ENCODE data around the gene CMTM8. TPM values are rescaled to one million over a fixed set of nuclear protein-coding genes. Genes with fewer than 3 reads are reported as not detected.

The CMTM8 gene
- polyA plus RNA-seq, 4 donors = 8.0 to 12.6 (median 10.6) TPM

GRCh38 chr3:32303977-32304881 lies 65.7 kb downstream of the CMTM8 start:
- no peak for DNase-seq (ENCODE audit: low read depth in 4 of 4, low spot score in 3 of 4)

GRCh38 chr3:32305361-32305876 lies 66.9 kb downstream of the CMTM8 start:
- DNase-seq (ENCODE audit: low read depth in 4 of 4, low spot score in 3 of 4) = no peak

GRCh38 chr3:32306072-32306471 lies 67.6 kb downstream of the CMTM8 start:
- DNase-seq (ENCODE audit: low read depth in 4 of 4, low spot score in 3 of 4) = no peak

- no peak for DNase-seq (ENCODE audit: low read depth in 4 of 4, low spot score in 3 of 4)
These were observed 69.1 kb downstream of the CMTM8 start for GRCh38 chr3:32307591-32307990.

- no peak for DNase-seq (ENCODE audit: low read depth in 4 of 4, low spot score in 3 of 4)
These were observed 69.9 kb downstream of the CMTM8 start for GRCh38 chr3:32308378-32308777.

GRCh38 chr3:32309654-32310242 lies 71.3 kb downstream of the CMTM8 start:
- no peak for DNase-seq (ENCODE audit: low read depth in 4 of 4, low spot score in 3 of 4)

- DNase-seq (ENCODE audit: low read depth in 4 of 4, low spot score in 3 of 4) = no peak
These were observed 71.9 kb downstream of the CMTM8 start for GRCh38 chr3:32310336-32310735.

- DNase-seq (ENCODE audit: low read depth in 4 of 4, low spot score in 3 of 4) = no peak
These were observed 72.7 kb downstream of the CMTM8 start for GRCh38 chr3:32310918-32311839.

GRCh38 chr3:32312251-32312650 lies 73.8 kb downstream of the CMTM8 start:
- no peak for DNase-seq (ENCODE audit: low read depth in 4 of 4, low spot score in 3 of 4)

GRCh38 chr3:32313169-32313568 lies 74.7 kb downstream of the CMTM8 start:
- no peak for DNase-seq (ENCODE audit: low read depth in 4 of 4, low spot score in 3 of 4)

GRCh38 chr3:32313723-32314473 lies 75.4 kb downstream of the CMTM8 start:
- DNase-seq (ENCODE audit: low read depth in 4 of 4, low spot score in 3 of 4) = no peak

- DNase-seq (ENCODE audit: low read depth in 4 of 4, low spot score in 3 of 4) = no peak
These were observed 77.0 kb downstream of the CMTM8 start for GRCh38 chr3:32315441-32315840.

- DNase-seq (ENCODE audit: low read depth in 4 of 4, low spot score in 3 of 4) = no peak
These were observed 77.8 kb downstream of the CMTM8 start for GRCh38 chr3:32316319-32316718.

- no peak for DNase-seq (ENCODE audit: low read depth in 4 of 4, low spot score in 3 of 4)
These were observed 78.5 kb downstream of the CMTM8 start for GRCh38 chr3:32316976-32317375.

- no peak for DNase-seq (ENCODE audit: low read depth in 4 of 4, low spot score in 3 of 4)
These were observed 81.1 kb downstream of the CMTM8 start for GRCh38 chr3:32319607-32320006.

- DNase-seq (ENCODE audit: low read depth in 4 of 4, low spot score in 3 of 4) = no peak
These were observed 81.6 kb downstream of the CMTM8 start for GRCh38 chr3:32320080-32320479.

GRCh38 chr3:32321095-32321790 lies 82.8 kb downstream of the CMTM8 start:
- DNase-seq (ENCODE audit: low read depth in 4 of 4, low spot score in 3 of 4) = no peak

GRCh38 chr3:32322311-32322710 lies 83.8 kb downstream of the CMTM8 start:
- DNase-seq (ENCODE audit: low read depth in 4 of 4, low spot score in 3 of 4) = no peak

- DNase-seq (ENCODE audit: low read depth in 4 of 4, low spot score in 3 of 4) = no peak
These were observed 85.1 kb downstream of the CMTM8 start for GRCh38 chr3:32323604-32324003.

- no peak for DNase-seq (ENCODE audit: low read depth in 4 of 4, low spot score in 3 of 4)
These were observed 86.7 kb downstream of the CMTM8 start for GRCh38 chr3:32325201-32325600.

All from left renal pelvis (tissue), 4 donors.